A673 (cell line): ENCODE results near the gene MROH8. TPM values are rescaled to one million over a fixed set of nuclear protein-coding genes. Genes with fewer than 3 reads are reported as not detected.

Experiments used
- BruUV-seq: library from RNA; stranded (reverse); fragments of 400-500 nt; replicated peaks from 2 replicates; lab custom pipeline; 2021; lab: Mats Ljungman, UMichigan
- CTCF ChIA-PET: fragments of 300-600 bp; sonication (Branson Sonifier 250); formaldehyde crosslinking; loops from one replicate; lab custom pipeline; 2022; ENCODE audit warnings: antibody characterized with exemption; lab: Charles Lee
- POLR2A ChIA-PET: fragments of 300-600 bp; sonication (Branson Sonifier 250); formaldehyde crosslinking; loops from one replicate; lab custom pipeline; 2022; ENCODE audit warnings: antibody characterized with exemption; ENCODE audit not compliant: low non-redundant PET; lab: Charles Lee
- DNase-seq: peaks from one replicate; pipeline ENCODE4 v3.0.0-alpha.2; 2015; ENCODE audit warnings: low spot score
- H3K27ac ChIP-seq: fragments of 200-600 bp; sonication (generic); 2 replicates; pipeline ENCODE4 v1.5.1; 2016; ENCODE audit warnings: mixed run types, low read depth, mild to moderate bottlenecking, mixed read lengths, antibody characterized with exemption, low read length; ENCODE audit not compliant: poor library complexity, severe bottlenecking
- H3K27me3 ChIP-seq: fragments of 200-600 bp; sonication (generic); replicated peaks from 2 replicates; pipeline ENCODE4 v1.6.1; 2017; ENCODE audit warnings: mixed run types, low read depth, mild to moderate bottlenecking, mixed read lengths, antibody characterized with exemption, low read length; ENCODE audit not compliant: insufficient read depth, poor library complexity
- H3K36me3 ChIP-seq: fragments of 200-600 bp; sonication (generic); 2 replicates; pipeline ENCODE4 v1.6.1; 2016; ENCODE audit warnings: mixed run types, mild to moderate bottlenecking, mixed read lengths, antibody characterized with exemption, low read length; ENCODE audit not compliant: insufficient read depth, poor library complexity, severe bottlenecking
- H3K4me1 ChIP-seq: fragments of 200-600 bp; sonication (generic); 2 replicates; pipeline ENCODE4 v1.6.1; 2017; ENCODE audit warnings: mixed run types, mild to moderate bottlenecking, mixed read lengths, antibody characterized with exemption, low read length; ENCODE audit not compliant: insufficient read depth, poor library complexity, severe bottlenecking
- H3K4me3 ChIP-seq: fragments of 200-600 bp; sonication (generic); 2 replicates; pipeline ENCODE4 v1.5.1; 2016; ENCODE audit warnings: low read depth, mixed run types, mild to moderate bottlenecking, mixed read lengths, low read length; ENCODE audit not compliant: poor library complexity, severe bottlenecking
- H3K9me3 ChIP-seq: fragments of 200-600 bp; sonication (generic); 2 replicates; pipeline ENCODE4 v1.6.1; 2016; ENCODE audit warnings: mixed run types, low read depth, mild to moderate bottlenecking, mixed read lengths, antibody characterized with exemption, low read length; ENCODE audit not compliant: poor library complexity, severe bottlenecking
- EZH2 ChIP-seq: fragments of 200-600 bp; sonication (generic); IDR thresholded peaks from 2 replicates; pipeline ENCODE4 v1.6.1; 2017; ENCODE audit warnings: borderline replicate concordance, low read depth, mild to moderate bottlenecking, mixed read lengths, antibody characterized with exemption, low read length; ENCODE audit not compliant: poor library complexity, severe bottlenecking
- intact Hi-C: fragments of 100-400 bp; cut with micrococcal nuclease; formaldehyde crosslinking; loops from one replicate; pipeline ENCODE4 v1.10.0; 2022; ENCODE audit not compliant: unreplicated experiment
- total RNA-seq: library from RNA; stranded (reverse); gene quantifications from 2 replicates; pipeline ENCODE4 v1.2.3, GENCODE V29; 2021
- TF ChIP-seq, protein P1 (sequence below): fragments of 300-800, 200-600 bp; sonication (generic); conservative IDR thresholded peaks from 2 replicates; pipeline ENCODE4 v1.5.1; 2017; ENCODE audit warnings: low read depth, mild to moderate bottlenecking, antibody characterized with exemption, low read length, moderate library complexity, mixed read lengths

MROH8 gene
- total RNA-seq, 1 experiment from 2014 or later: 1.6 TPM

DNA sequence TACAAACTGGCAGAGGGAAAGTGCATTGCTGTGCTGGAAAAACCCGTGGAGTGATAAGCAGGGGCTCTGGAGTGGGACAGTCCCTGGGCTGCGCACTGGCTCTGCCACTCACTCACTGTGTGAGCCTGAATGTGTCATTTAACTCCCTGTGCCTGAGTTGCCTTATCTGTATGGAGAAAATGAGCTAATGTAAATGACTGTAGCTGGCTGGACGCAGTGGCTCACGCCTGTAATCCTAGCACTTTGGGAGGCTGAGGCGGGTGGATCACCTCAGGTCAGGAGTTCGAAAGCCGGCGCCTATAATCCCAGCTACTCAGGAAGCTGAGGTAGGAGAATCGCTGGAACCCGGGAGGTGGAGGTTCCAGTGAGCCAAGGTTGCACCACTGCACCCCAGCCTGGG lies 18.7 kb downstream of the MROH8 start:
- H3K27me3 ChIP-seq: peaks cover 11% of the 10 kb centered on the region
- intact Hi-C loops: no loop called here
- CTCF ChIA-PET: interaction anchor here (0.6 to 1.1 kb wide), 2 partner anchors 8 to 35 kb away, joined by 3 to 6 read pairs; no protein-coding TSS in a partner anchor
- no peaks in the 10 kb centered on the region for H3K9me3 ChIP-seq
- no peaks in the 10 kb centered on the region for H3K36me3 ChIP-seq
- H3K27ac ChIP-seq: no peak overlapping the region
- H3K4me3 ChIP-seq: no peak overlapping the region
- BruUV-seq: no TSS peak
- TF ChIP-seq EZH2: no peak
- TF ChIP-seq, protein P1, sequence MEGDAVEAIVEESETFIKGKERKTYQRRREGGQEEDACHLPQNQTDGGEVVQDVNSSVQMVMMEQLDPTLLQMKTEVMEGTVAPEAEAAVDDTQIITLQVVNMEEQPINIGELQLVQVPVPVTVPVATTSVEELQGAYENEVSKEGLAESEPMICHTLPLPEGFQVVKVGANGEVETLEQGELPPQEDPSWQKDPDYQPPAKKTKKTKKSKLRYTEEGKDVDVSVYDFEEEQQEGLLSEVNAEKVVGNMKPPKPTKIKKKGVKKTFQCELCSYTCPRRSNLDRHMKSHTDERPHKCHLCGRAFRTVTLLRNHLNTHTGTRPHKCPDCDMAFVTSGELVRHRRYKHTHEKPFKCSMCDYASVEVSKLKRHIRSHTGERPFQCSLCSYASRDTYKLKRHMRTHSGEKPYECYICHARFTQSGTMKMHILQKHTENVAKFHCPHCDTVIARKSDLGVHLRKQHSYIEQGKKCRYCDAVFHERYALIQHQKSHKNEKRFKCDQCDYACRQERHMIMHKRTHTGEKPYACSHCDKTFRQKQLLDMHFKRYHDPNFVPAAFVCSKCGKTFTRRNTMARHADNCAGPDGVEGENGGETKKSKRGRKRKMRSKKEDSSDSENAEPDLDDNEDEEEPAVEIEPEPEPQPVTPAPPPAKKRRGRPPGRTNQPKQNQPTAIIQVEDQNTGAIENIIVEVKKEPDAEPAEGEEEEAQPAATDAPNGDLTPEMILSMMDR: no peak
- H3K4me1 ChIP-seq: no peaks in the 10 kb centered on the region
- POLR2A ChIA-PET: no interaction called here
- no peak for DNase-seq

DNA sequence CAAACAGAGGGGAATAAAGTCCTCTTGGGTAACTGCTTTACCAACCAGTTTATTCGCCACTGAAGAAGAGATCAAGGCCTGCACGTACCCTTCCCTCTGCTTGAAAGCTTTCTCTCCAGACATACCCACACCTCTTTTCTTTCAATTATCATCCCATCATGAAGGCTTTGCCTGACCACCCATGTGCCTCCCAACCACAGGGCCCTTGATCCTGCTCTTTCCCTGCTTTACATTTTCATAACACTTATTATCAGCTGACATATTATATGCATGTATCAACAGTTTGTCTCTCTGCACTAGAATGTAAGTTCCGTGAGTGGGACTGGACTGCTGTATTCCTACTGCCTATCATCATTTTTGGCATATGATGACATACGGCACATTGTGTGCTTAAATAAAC lies 21.1 kb downstream of the MROH8 start:
- Histone ChIP-seq H3K36me3 (no peaks in the 10 kb centered on the region), H3K4me1 (no peaks in the 10 kb centered on the region), H3K27me3 (peaks cover 11% of the 10 kb centered on the region), H3K4me3 (no peak overlapping the region), H3K27ac (no peak overlapping the region), H3K9me3 (no peaks in the 10 kb centered on the region)
- no TSS peak for BruUV-seq
- DNase-seq: no peak
- TF ChIP-seq, protein P1: no peak
- no peak for TF ChIP-seq EZH2
- intact Hi-C loops: no loop called here
- POLR2A ChIA-PET: no interaction called here
- CTCF ChIA-PET: interaction anchor here (0.6 kb wide), 1 partner anchor 31 kb away, joined by 3 read pairs; no protein-coding TSS in a partner anchor

DNA sequence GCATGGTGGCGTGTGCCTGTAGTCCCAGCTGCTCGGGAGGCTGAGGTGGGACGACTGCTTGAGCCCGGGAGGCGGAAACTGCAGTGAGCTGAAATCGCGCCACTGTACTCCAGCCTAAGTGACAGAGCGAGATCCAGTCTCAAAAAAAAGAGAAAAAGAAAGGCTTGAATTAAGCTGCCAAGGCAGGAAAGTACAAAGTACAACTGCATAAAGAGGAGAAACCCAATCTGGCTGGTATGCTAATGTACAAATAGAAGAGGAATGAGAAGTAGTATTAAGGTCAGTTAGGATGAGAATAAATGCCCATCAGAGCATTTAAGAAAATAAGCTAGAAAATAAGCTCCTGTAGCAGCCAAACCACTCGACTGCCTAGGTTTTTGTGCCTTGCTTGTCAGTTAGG lies 23.4 kb downstream of the MROH8 start:
- H3K27me3 ChIP-seq: no peaks in the 10 kb centered on the region
- no peak overlapping the region for H3K27ac ChIP-seq
- CTCF ChIA-PET: no interaction called here
- TF ChIP-seq, protein P1: no peak
- no peak for TF ChIP-seq EZH2
- H3K4me1 ChIP-seq: no peaks in the 10 kb centered on the region
- no peaks in the 10 kb centered on the region for H3K36me3 ChIP-seq
- no peak for DNase-seq
- no TSS peak for BruUV-seq
- POLR2A ChIA-PET: no interaction called here
- intact Hi-C loops: no loop called here
- no peak overlapping the region for H3K4me3 ChIP-seq
- H3K9me3 ChIP-seq: no peaks in the 10 kb centered on the region
